ENCODE results near the gene PCDH9.

Gene PCDH9

DNA sequence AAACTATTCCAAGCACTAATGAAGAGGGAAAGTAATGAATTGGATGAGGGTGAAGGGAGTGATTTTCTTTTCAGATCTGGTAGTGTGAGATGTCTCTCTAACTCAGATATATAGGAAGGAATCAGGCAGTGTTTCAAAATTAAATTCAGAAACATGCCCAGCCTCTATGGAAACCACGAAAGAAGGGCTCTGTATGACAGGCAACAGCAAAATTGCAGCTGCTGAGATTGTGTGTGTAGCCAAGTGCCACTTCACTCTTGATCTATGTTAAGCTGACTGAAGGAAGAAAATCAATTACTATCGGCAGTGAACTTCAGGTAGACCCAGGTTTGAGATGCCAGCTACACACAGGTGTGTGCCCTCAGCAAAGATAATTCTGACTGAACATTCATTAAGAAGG lies 387.4 kb downstream of the PCDH9 start:
- DNase-seq (ENCODE audit: low spot score): no peak

DNA sequence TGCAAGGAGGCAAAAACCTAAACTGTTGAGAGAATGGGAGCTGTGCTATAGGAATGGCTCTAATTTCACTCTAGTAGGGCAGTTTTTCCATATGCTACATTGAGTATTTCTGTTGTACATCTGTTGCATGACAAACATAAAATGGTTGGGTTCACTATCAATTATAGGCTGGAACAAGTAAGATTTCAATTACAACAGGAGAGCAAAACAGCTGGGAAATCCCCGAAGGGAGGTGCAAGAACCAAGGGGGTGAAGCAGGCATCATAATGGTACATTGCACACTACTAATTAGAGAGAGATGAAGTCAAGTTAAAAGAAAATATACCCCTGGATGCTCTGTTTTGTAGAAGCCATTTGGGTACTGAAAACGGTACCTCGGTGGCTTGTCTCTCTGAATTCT lies 389.5 kb downstream of the PCDH9 start:
- DNase-seq (ENCODE audit: low spot score): no peak

DNA sequence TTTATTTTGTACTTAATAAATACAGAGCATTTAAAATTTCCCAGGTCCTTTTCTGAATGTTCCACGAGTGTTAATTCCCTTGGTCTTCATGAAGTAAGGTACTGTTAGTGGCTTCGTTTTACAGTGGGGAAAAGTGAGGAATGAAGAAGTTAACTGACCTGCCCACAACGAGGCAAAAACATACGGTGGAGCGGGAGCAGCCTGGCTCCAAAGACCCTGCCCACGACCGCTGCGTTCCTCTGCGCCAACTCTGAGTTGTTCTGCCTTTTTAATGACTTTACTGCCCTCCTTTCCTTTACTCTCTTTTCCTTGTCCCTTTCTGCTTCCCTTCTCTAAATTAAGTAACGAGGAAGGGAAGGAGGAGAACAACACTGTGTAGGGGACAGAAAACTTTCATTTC lies 392.9 kb downstream of the PCDH9 start:
- no peak for DNase-seq (ENCODE audit: low spot score)

DNA sequence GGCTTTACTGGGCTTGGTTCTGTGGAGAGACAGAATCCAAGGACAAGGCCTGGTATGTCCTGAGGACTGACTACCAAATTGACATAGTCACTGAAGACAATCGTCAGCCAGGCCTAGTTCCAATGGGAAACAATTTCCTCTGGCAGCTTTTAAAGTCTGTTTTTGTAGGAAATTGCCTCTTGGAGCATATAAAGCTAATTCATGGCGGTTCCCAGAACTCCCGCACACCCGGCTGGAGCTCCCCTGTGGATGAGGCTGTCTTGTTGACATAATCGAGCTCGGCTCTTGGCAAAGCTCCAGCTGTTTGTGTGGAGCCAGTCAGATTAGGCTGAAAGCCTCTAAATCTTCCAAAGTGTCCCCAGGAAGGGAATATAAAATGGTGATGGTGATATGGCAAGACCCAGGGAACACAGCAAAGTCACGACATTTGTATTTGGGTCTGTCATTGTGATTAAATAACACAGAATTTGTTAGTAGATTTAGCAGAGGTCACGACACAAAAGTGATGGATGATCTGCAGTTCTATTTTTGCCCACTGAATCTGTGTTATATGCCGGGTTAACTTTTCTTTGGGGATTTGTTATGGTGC lies 395.0 kb downstream of the PCDH9 start:
- peak; percentile 85 for DNase-seq (ENCODE audit: low spot score)

DNA sequence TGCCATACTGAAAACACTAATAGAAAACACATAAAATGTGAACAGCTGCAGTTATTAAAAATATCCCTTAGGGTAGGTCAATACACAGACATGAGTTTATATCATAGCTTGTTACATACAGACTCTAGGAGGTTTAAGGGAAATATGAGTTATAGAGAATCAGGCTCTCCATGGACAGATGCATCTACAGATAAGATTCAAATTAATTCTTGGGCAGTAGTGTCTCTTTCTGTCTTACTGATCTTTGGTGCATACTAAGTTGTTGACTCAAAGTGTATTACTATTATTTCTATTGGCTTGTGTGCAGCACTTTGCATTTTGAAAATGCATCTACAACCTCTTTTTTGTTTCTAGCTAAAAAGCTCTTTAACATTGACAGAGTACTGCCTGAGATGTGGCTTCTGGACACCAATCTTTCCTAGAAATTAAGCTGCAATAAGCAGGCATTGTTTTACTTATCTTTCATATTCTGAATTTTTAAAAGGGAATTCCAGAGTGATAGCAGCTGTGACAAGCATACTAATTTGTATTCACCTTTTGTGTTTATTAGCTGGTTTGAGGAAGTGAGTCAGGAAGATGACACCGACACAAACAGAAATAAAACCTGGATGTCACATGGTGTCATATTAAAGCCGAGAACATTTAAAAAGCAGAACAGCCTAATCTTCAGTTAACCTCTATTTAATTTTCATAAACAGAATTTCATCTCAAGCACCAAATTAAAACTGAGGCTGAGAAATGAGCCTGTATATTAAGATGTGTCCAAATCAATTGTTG lies 399.0 kb downstream of the PCDH9 start:
- DNase-seq (ENCODE audit: low spot score): no peak

DNA sequence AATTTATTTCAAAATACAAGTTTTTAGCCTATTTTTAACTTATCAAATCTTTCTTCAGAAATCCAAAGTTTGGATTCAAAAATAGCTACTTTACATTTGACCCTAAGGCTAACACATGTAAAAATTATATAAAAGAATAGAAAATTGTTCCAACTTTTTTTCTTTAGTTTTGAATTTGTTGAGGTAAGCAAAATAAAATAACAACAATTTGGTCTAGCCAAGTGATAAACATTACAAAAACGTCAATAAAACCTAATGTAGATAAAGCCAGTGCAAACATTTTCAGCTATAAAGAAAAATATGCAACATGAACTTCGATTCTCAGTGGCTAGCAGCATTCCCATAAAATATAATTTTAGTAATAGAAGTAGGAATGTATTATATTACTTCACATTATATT lies 400.3 kb downstream of the PCDH9 start:
- no peak for DNase-seq (ENCODE audit: low spot score)

DNA sequence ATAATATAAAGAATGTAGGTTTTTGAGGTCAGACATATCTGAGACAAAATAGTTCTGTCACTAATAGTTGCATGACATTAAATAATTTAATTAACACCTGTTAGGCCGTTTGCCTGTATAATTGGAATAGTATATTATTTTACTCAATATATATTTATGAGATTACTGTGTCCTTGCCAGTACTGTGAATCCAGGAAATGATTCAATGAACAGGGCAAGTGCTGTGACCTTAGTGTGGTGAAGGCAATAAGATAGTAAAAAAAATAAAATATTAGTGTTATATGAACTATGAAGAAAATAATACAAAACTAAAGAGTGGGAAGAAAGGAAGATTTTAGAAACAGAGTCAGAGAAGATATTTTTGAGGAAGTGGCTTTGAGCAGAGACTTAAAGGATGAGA lies 403.7 kb downstream of the PCDH9 start:
- DNase-seq (ENCODE audit: low spot score): no peak

DNA sequence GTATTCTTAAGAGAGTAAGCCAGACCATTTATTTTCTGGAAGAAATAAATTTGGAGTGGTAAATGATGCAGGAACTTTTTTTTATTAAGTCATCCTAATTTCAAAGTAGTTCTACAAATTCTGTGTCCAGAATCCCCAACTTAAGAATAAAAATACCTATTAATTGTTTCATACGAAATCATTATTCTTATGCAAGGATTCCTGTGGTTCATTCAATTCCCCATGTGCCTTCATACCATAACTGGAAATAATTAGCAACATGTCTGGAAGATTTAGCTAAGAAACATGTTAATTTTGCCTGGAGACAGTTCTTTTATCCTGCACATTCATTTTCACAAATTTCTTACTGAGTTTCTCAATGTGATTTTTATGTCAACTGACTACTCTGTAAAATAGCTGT lies 408.6 kb downstream of the PCDH9 start:
- DNase-seq (ENCODE audit: low spot score): no peak

DNA sequence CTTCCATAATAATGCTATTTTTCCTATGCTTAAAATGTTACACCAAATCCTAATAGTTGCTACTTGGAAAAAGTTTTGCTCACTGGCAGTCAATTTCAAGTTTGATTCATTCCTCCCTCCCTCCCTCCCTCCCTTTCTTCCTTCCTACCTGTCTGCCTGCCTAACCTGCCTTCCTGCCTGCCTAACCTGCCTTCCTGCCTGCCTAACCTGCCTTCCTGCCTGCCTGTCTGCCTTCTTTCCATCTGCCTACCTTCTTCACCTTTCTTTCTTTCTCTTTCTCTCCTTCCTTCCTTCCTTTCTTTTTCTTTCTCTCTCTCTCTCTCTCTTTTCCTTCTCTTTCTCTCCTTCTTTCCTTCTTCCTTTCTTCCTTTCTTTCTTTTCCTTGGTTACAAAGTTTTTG lies 418.7 kb downstream of the PCDH9 start:
- no peak for DNase-seq (ENCODE audit: low spot score)

DNA sequence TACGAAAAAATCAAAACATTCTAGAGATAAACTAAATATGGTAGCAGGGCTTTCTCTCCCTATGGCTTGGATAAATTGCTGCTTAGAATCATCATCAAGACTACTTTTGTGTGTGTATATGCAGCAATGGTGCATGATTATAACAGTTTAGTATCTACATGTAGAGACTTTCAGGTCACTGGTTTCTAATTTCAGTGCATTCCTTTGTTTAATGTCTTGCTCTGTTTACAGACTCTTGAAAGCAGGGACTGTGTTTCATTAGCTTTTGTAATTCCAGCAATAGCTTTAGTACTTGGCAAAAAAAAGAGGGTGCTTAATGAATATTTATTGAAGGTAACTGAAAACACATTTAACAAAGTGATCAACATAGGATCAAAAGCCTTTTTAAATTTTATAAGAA lies 420.7 kb downstream of the PCDH9 start:
- DNase-seq (ENCODE audit: low spot score): no peak

DNA sequence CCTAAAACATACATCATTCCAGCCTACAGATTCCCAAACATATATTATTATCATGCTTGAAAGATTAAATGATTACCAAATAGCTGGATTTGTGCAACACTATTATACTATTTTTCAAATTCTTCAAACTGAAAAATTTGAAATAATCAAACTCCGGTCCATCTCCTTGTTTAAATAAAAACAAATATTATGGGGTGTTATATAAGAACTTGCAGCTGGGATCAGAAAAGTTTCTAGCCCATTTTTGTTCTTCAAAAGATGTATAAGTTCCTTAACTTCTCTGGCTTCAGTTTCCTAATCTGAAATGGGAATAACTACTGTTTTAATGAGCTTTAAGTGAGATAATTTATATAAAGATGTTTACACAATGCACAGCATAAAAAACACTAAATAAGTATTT lies 422.9 kb downstream of the PCDH9 start:
- DNase-seq (ENCODE audit: low spot score): no peak

DNA sequence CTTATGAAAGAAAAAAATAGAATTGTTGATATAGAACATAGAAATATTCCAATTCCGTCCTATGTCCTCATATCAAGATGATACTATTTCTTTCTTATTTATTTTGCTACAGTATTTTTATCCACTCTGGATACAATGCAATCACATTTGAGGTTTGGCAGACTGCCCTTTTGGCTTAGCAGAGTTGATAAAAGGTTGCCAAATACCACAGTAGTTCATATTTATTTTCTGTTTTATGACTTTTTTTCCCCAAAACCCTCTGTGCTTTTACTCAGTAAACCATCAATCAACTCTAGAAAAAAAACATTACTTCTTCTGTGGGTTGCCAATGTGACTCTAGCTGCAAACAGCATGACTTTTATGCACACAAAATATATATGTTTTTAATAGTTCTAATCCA lies 424.5 kb downstream of the PCDH9 start:
- peak; percentile 32 for DNase-seq (ENCODE audit: low spot score)

DNA sequence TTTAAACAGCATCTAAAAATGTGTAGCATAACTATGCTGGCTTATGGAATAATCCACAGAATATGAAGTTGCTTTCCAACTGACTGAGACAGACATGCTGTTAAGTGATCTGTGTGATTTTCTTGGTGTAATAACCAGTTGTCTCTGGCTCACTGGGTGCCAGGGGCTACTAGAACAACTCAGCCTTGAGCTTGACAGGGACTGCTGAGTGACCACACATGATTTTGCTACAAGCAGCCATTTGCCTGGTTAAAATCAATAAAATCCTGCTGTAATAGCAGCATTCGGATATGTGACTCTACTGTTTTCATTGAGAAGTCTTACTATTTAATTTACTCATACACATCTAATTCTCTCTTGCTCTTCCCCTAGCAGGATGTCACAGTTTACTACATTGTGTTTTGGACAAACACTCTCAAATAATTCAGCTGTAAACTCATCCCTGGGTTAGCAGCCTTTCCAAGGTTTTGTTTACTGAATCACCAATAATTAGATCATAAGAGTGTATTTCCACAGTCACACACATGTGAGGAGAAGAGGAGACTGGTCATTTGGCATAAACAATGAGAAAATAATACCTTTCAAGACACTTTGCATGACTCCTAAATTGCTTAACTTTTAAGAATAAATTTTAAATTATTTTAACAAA lies 426.2 kb downstream of the PCDH9 start:
- peak; percentile 40 for DNase-seq (ENCODE audit: low spot score)

DNA sequence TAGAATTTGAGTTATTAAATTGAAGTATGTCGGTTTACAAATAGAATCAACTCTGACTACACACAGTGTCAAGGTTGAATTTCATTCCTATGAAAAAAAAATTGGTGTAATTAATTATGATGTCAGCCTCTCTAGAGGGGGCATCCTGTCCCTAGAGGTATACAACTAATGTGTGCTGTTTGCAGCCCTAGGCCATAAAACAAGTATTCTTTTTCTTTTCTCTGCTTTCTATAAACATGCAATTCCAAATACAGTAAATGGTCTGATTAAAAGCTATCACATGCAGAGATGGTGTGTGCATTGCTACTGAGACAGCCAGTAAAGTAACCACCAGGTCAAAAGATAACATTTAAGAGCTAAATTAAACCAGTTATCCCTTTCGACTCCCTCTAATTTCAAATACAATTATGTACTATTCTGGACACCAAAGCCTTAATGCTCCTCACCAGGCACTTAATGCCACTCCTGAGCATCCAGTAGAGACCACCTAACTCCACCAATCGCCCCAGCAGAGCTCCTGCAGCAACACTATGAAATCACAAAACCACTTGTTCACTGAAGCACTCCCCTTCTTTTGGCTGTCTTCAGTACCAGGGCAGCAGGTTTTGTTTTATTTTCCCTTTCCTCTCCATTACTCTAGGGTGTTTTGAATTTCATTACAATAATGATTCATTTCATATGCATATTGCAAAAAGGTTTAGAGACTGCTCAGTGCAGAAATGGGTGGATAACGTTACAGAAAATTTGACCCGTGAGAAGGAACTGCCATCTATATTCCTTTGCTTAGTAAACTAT lies 426.9 kb downstream of the PCDH9 start:
- no peak for DNase-seq (ENCODE audit: low spot score)

DNA sequence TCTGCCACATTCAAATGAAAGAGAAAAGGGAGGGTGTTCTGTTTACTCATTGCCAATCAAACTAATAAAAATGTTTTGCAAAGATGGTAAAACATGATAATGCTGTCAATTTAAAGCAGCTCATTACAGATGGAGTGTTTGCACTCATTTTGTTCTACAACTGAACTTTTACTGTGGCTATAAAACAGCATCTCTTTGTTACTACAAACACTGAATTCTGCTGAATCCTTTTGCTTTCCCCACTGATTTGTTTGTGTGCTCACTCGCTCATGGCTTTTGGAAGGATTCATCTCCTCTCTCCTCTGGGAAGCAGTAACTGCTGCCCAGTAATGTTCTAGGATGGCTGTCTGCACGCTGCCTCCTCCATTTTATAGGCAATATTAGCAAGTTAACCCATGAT lies 434.5 kb downstream of the PCDH9 start:
- DNase-seq (ENCODE audit: low spot score): peak; percentile 80

DNA sequence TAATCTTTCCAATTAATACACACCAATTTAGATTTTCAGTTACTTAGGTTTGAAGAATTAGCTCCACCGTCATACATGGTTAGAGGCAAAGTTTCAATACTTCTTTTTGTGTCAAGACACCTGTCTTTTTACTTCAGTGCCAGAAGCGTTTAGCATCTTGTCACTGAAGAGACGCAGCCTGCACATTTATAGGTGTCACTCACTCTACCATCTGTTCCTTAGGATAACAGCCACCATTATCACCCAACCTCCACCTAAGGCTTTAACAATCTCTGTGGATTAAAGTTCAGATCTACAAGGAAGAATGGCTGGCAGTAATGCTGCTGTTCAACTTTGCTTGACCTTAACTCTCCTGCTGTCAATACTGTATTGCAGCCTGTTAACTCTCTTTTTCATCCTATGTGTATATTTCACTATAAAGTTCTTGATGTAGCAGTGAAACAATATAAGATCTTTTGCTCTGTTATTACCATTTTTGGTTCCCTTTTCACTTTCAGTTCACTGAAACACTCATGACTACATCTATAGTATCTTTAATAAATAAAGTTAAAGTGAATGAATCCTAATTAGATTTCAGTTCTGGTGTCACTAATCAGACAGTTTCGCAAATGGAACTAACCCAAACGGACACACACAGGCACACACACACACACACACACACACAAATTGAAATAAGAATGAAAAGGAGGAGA lies 435.6 kb downstream of the PCDH9 start:
- DNase-seq (ENCODE audit: low spot score): no peak

DNA sequence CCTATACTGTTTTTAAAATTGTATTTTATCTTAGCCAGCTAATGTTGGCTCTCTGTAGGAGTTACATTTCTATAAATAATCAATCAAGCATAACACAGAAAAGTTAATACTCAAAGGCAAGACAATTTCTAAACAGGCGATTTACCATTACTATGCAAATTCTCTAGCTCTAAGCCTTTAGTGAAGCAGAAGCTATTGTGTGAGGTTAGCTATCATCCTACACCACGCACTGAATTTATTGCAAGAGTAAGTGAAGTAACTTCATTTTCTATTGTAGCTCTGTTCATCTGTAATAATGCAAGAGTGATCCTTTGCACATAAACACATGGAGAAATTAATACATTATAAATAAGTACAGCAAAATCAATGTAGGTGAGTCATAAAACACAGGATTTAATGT lies 439.3 kb downstream of the PCDH9 start:
- DNase-seq (ENCODE audit: low spot score): no peak

DNA sequence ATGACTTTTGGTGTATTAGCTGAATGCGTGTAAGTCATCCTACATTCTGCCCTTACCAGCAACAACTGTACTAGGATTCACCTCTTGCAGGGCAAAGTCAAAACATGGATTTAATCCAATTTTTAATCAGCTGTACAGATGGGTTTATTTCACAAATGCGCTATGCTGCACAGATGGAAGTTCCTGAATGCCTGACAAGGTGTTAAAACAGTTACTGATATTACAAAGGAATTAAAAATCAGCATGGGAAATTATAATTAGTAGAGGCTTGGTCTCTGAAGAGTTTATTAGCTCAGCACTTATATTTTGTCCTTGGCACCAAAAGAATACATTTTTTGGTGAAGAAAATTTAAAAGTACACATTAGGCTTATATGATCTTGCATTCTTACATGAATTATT lies 448.9 kb downstream of the PCDH9 start:
- no peak for DNase-seq (ENCODE audit: low spot score)

DNA sequence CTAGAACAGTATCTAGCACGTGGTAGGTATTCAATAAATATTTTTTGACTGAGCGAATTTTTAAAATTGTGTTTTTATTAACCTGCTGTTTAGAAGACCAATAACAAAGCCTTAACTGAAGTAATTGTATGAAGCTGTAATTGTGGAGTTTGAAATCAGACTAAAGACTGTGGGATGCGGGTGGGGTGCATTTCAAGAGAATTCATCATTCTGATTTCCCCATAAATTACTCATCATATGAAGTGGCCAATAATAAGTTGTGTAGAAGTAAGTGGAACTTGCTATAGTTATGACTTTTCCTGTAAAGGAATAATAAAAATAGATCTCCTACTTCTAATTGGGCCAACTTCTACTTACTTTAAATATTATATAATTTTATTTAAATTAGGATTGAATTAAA lies 449.3 kb downstream of the PCDH9 start:
- no peak for DNase-seq (ENCODE audit: low spot score)

DNA sequence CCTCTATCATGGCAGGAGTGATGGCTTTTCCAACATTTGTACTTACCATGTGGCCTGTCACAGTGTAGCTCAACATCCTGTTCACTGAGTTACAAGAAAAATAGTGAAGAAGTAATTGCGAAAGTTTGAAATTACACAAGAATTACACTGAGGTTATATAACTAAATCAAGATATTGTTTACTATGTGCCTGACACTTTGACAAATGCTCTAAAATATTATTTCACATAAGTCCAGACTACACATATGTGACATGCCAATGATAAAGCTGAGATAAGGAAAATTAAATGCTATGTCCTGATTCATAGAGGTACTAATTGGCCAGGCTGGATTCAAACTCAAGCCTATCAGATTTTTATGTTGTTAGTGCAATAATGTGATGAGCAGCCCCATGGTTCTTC lies 451.7 kb downstream of the PCDH9 start:
- DNase-seq (ENCODE audit: low spot score): no peak

DNA sequence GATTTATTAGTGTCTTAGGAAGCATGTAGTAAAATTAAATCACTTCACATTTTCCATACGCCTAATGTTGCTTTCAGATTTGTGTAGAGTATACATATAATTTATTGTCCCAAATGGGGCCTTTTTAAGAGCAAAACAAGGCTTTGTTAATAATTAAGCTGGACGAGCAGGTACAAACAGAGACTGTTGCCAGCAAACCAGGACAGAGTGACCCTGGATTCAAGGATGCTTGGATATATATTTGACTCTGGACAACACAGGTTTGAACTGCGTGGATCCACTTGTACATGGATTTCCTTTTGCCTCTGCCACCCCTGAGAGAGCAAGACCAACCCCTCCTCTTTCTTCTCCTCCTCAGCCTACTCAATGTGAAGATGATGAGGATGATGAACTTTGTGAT lies 454.9 kb downstream of the PCDH9 start:
- DNase-seq (ENCODE audit: low spot score): no peak

DNA sequence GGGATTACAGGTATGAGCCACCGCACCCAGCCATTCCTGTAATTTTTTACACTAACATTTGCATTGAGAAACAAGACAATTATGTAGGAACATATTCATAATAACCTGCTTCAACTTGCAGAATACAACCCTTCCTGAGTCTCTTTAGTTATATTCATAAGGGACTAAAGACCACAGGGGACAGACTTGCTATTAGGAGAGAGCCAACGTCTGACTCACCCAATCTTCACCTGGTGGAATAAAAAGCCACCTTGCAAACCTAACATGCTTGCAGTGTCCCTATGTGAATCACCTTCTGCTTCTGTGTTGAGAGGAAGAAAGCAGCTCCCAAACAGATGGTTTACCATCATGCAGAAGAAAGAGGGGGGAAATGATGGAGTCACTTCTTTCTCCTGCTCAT lies 456.1 kb downstream of the PCDH9 start:
- no peak for DNase-seq (ENCODE audit: low spot score)

Data from Ammon's horn (tissue), 1 donor.